HuH-7 (cell line): ENCODE measurements around the gene ESM1.
"Not testable (repeated sequence)": the region's sequence is repeated elsewhere in the genome, so short reads cannot be mapped to it uniquely, and the experiment has no call there.

Source experiments
- DNase-seq: peaks from one replicate; pipeline ENCODE4 v3.0.0; 2011; ENCODE audit warnings: low spot score

ESM1 gene, protein sequence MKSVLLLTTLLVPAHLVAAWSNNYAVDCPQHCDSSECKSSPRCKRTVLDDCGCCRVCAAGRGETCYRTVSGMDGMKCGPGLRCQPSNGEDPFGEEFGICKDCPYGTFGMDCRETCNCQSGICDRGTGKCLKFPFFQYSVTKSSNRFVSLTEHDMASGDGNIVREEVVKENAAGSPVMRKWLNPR

DNA sequence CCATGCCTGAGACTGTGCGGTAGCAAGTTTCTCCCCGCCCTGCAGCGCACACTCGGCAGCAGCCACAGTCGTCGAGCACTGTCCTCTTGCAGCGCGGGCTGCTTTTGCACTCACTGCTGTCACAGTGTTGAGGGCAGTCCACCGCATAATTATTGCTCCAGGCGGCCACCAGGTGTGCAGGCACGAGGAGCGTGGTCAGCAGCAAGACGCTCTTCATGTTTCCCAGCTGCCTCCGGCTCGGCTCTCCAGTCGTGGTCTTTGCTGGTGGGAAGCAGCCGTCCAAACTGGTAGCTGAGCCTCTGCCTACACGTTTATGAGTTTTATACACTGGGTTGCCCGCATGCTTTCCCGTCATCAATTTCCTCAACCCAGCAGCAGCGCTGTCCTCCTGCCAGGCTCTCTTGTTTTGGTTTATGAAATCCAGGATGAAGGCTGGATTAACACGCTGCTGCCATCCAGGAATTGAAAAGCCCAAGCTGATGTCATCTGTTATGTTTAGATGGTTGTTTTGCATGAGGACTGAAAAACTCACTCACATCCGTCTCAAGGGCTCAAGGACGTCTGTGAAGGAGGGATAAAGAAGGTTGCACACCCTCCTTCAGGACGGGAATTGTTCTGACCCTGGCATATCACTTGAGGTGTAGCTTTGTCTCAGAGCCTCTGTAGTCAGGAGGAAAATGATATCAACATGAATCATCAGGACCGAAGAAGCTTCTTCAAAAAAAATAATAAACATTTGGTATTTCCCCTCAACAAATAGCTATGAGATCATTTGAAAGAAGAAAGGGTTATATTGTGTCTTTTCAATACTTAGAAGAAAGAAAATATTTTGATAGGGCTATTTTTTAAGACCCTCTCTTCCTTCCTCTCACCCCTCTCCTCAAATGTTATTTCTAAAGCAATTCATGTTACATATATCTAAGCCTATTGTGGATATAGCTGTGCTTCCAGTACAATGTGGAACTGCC is at the start of gene ESM1:
Gene ESM1, minus strand, starts transcription at position 293 of the 968 bp plus-strand sequence. Its CDS starts 76 bp downstream, at position 217.
- peak; percentile 10 for DNase-seq

DNA sequence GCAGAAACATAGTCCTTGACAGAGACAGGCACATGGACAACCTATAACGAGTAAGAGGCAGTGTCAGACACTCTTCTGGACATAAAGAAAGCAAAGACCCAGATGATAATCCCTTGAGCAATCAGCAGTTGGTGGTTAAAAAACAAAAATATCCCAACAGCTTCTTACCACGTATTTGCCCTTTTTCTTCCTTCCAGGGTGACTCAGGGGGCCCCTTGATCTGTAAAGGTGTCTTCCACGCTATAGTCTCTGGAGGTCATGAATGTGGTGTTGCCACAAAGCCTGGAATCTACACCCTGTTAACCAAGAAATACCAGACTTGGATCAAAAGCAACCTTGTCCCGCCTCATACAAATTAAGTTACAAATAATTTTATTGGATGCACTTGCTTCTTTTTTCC is 48.2 kb upstream of the ESM1 start:
- DNase-seq, result no peak

DNA sequence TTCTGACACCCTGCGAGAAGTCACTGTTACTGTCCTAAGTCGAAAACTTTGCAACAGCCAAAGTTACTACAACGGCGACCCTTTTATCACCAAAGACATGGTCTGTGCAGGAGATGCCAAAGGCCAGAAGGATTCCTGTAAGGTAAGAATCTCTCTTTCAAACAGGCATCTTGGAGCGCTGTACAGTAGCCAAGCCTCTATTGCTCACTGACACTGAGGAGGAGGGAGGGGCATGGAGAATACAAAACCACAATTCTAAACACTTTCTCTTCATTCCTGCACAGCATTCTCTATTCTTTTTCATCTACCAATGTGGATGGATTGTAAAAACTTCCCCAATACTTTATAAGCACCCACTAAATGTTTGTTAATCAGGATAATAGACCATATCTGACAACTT is 46.1 kb upstream of the ESM1 start:
- no peak for DNase-seq

DNA sequence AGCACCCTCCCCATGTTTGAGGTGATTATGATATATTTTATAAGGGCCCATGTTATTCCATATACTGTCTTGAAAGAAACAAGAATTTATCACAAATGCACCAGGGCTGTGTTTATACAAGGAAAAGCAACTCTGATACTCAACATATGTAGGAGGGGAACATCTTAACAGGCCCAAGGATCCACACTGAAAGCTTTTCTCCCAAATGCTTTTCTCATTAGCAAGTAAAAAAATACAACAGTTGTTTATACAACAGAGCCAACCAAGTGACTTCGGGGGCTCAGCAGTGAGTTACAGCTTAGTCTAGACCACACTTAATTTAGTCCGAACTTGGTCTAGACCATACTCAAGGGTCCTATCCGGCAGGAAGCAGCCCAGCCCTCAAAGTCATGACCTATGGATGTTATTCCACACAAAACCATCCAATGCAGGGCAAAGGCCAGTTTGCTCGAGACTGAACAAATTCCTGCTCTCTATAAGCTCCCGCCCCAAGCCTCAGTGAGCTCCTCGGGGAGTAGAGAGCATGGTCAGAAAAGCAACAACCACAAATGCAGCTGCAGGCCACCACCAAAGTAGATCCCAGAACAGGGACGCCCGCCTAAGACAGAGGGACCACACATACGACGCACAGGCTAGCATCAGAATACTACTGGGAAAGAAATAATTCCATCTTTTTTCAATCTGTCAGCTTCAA is 45.4 kb upstream of the ESM1 start:
- DNase-seq, result no peak

DNA sequence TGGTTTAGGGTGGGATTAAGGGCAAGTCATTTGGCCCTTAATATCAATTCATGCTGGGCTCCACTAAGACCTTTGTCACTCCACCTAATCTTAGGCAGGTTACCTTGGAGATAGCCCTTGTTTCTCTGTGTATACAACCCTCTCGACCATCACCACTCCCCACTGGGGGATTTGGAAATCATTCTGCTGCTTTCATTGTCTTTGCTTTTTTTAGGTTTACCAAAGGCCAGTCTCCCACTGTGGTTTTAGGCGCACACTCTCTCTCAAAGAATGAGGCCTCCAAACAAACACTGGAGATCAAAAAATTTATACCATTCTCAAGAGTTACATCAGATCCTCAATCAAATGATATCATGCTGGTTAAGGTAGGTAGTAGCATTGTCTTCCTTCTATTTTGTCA is 44.8 kb upstream of the ESM1 start:
- DNase-seq, result no peak

DNA sequence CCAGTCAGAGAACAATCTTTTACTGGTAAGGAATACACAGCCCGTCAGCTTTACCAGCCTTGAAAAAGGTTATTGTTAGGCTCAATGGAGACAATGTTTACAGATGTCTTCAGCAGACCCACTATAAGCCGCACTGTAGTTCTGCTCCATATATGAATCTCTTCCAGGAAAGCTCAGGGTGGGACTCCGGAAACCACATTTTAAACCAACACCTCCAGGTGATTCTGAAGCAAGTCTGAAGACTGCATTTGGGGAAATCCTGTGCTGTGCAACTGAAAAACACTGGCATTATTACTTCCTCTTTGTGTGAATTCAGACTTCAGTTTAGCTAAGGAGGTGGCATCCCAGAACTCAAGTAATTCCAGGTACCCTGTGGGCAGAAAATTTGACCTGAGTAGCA is 42.2 kb upstream of the ESM1 start:
- no peak for DNase-seq

DNA sequence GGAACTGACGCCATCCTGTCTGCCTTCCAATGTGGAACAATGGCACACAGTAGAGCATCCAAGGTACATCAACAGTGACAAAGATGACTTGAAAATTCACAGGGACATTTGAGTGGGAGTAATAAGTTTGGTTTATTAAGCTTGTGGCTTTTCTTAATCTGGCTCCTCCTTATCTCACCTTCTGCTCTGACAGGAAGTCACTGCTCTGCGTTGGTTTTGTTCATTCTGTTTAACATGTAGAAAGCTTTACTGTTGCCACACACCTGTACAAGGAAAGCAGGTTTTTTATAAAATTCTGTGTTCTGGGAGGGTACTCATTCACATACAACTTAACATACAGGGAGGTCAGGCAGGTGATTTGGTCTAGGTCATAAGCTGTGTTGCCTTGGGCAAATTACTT is 37.1 kb upstream of the ESM1 start:
- DNase-seq, result no peak

DNA sequence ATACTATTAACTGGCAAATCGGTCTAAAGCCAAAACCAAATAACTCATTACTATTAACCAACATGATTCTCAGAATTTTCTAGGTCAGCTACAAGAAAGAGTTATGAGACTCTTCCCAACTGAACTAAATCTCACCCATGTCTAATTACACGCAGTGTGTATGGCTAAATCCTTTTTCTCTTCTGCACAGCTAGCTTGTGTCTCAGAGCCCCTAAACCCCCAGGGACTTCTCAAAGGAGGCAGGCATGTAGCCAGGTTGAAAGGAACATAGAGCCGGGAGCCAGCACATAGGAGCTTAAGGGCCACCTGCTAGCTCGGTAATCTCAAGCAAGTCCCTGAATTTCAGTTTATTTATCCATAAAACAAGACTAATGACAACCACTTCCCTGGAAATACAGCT is 36.4 kb upstream of the ESM1 start:
- DNase-seq, result no peak

DNA sequence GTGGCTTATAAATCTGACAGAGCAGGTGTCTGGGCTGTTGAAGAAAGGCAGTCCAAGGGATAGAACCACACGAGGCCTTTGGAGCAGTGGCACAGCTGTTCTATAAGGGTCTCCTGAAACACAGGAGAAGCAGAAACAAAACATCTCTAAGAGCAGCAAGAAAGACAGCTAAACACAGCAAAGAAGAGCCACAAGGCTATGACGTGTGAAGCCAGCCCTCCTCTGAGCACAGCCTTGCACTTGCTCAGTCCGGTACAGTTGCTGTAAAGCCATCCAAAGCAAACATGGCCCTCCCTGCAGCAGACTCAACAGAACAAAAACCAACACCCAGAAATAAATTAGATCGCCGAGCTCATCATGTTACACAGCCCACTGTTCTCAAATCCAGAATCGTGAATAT is 36.0 kb upstream of the ESM1 start:
- DNase-seq, result no peak

DNA sequence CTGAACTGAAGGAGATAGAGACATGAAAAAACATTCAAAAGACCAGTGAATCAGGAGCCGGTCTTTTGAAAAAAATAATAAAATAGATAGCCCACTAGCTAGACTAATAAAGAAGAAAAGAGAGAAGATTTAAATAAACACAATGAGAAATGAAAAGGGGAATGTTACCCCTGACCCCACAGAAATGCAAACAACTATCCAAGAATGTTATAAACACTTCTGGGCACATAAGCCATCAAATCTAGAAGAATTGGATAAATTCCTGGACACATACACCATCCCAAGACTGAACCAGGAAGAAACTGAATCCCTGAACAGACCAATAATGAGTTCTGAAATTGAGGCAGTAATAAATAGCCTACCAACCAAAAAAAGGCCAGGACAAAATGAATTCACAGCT is 24.8 kb upstream of the ESM1 start:
- not testable (repeated sequence) for DNase-seq

DNA sequence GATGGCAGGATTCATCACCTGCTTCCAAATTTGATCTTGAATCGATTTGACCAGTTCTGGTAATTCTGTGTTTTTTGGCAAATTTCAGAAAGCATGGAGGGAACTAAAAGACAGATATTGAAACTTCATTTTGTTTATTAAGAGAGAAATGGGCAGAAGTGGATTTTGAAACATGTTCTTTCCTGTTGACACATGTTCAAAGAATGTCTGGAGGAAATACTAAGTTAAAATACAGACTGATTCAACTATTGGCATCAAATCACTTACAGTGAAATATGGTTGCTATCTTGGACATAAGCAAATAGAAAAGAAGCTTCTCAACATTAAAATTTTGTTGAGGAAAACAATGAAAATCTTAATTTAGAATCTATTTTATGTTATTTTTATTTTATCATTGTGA is 19.3 kb upstream of the ESM1 start:
- no peak for DNase-seq

DNA sequence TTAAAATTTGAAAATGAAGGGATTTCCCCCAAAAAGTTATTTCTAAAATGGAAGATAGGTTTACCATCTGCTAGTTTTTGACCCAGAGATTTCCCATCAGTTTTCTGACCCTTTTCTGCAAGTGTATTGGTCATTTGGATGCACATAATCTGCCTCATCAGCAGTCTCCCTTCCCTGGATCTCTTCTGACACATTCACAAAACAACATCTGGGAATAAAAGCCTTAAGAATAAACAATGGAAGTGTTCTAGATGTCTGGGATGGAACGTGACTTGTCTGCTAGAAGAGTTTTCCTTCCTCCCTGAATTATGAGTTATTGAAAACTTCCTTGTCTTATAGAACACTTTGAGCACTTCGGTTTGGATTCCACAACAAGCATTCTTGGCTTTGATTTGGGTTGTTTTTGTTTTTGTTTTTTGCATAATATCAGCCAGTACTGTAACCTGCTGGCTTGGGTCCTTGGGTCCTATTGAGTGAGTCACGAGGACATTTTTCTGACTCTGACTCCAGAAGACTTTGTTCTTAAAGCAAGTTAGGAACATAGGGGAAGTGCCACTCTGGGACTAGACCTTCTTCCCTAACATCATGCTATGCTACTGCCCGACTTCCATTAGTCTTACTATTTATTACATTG is 18.2 kb upstream of the ESM1 start:
- no peak for DNase-seq

DNA sequence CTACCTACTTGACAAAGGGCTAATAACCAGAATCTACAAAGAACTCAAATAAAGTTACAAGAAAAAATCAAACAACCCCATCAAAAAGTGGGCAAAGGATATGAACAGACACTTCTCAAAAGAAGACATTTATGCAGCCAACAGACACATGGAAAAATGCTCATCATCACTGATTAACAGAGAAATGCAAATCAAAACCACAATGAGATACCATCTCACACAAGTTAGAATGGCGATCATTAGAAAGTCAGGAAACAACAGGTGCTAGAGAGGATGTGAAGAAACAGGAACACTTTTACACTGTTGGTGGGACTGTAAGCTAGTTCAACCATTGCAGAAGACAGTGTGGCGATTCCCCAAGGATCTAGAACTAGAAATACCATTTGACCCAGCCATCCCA is 16.8 kb upstream of the ESM1 start:
- not testable (repeated sequence) for DNase-seq

DNA sequence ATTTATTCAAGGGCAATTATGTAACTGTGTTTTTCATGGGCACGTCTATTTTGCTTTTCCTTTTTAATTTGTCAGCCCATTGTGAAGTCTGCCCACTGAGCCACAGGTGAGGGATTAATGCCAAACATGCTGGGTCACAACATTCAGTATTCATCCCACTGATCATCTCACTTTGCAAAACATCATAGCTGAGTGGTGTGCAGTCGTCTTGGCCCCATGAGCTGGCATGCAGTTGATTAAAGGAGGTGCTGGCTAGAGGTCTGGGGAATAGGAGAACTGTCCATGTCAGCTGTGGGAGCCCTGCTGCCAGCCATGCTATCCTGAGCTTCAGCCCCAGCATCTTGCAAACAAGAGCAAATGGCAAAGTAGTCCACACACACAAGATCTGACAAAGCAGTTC is 11.7 kb upstream of the ESM1 start:
- DNase-seq, result no peak

DNA sequence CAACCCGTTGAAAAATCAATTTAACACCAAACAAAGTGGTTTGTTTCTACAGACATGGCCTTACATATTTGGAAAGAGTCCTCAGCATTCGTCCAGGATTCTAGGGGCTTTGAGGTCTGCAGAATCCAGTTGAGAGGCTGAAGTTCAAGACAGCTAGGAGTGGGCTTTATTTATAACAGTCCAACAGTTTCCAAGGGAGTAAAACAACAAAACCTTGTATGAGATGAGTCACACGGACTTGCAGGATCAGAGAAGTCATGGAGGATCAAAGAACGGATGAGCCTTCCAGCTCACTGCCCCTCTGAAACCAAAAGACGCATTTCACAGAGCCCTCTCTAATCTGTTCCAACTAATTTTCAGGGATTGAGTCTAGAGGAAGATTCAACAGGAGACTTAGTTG is 11.1 kb upstream of the ESM1 start:
- DNase-seq, result no peak

DNA sequence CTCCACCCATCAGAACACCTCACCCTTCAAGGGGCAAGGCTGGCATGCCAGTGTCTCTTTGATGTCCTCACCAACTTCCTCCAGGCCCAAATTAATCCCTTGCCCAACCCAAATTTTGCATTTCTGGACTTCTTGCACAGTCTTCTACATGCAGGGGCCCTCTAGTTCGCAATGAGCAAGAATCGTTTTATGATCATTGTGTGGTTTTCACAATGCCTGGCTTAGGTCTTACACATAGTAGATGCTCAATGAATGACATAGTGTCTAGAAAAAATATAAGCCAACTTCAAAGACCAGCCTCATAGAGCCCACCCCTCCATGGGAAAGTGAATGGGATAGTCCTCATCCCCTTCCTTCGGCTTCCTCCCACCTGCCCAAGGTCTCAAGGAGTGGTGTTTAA is 9.8 kb upstream of the ESM1 start:
- DNase-seq, result no peak

DNA sequence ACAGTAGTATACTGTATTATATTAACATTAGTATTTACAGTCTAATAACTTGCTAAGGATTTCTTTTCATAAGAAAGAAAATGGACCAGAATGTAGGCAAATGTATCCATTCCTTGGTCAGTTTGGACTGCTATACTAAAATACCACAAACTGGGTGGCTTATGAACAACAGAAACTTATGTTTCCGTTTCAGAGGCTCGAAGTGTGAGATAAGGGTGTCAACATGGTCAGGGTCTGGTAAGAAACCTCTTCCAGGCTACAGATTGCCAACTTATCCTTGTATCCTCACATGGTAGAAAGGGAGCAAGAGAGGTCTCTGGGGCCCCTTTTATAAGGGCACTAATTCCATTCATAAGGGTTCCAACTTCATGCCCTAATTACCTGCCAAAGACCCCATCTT is 9.2 kb upstream of the ESM1 start:
- no peak for DNase-seq

DNA sequence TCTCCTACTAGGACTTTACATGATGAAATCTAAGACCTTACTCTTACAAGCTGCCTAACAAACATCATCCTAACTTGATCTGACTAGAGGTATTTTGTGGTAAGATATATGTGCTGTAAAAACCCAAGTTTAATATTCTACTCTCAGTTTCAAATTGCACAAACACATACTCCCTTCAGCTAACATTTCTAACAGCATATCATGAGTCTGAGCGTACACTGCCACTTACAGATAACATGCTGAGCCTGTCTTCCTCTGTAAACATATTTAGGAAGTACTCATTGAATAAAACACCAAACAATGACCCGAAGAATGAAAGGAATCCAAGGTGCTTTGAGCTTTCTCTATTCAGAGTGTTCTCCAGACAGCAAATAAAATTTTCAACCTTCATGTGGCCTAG is 7.9 kb upstream of the ESM1 start:
- no peak for DNase-seq

DNA sequence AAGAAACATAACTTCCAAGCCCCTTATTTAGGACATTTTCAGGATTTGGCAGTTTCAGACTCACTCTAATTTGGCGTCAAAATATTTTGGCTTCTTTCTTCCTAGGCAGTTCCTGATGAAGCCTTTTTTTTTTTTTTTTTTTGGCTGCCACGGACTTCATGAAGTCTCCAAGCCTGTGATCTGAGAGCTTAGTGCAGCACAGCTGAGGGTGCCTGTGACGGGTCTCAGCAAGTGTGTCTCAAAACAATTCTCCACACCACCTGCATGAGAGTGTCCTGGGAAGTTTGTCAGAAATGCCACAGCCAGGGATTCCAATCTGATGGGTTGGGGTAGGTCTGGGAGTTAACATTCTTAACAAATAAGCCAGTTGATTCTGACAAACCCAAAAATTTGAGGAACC is 6.0 kb upstream of the ESM1 start:
- DNase-seq, result no peak

DNA sequence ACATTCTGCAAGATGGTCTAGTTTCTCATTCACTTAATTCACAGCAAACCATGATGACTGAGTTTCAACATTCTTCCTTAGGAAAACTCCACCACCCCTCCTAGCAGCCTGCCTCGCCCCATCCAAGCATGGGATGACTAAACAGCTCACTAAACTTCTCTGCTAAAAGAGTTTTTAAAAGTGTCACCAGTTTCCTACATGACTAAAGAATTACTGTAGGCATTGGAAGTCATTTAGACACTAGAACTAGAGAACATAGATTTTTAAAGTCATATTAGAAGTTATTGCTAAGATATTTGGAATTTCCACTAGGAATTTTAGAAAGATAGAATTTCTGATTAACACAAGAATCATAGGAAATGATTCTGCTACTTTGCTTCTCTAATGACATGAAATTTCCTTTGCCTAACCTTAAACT is 5.5 kb upstream of the ESM1 start:
- DNase-seq, result no peak

DNA sequence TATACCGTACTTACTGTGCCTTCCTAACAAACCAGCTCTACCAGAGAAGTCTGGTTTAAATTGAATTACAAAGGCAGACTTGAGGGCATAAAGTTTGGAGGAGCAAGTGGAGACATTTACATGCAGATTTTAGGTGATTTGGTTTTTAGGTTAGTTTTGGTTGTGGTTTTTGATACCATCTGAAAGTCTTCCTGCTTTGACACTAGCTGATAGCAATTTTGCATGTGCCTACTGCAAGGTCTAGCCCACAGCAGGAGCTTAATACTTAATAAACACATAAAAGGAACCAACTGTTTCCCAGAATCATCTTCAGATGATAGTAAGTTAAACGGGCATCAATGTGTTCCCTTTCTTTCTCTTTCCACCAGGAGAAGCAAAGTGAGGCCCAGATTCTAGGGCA is 3.4 kb upstream of the ESM1 start:
- no peak for DNase-seq

DNA sequence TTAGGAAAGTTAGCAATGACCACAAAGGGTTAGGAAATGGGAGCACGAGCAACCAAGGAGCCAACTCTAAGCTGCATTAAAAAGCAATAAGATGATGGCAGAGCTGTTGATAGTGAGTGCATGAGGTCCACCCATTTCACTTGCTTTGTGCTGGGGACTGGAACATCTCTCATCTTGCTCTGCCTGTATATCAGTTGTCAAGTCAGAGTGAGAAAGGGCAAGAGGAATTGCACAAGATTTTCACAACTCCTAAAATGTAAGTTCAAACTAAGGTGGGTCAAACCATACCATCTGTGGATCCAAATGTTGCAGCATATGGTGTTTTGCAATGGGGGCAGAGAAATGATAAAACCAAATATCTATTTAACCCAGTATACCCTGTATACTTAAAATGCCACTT is 2.8 kb upstream of the ESM1 start:
- no peak for DNase-seq

DNA sequence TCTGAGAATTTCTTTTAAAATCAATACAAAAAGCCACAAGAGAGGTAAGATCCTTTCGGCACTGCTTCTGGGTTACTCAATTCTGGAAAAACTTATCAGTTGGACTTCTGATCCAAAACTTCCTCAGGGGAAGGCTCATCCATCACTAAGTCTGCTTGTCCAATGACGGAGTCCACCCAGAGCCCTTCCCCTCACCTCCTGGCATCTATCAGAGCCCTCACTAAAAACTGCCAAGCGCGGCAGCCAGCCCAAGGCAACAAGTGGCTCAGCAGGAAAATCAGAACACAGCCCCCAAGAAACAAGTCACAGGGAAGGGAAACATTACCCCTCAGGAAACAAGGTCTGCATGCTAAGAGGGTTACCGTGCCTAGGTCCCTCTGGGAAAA is 869 bp upstream of the ESM1 start:
- no peak for DNase-seq
